Fibroblast of lung (primary cell): ENCODE data around the gene RGL2. TPM values are rescaled to one million over a fixed set of nuclear protein-coding genes. Genes with fewer than 3 reads are reported as not detected.

Experiments
- DNase-seq, 2 donors: peaks; one replicate each; pipeline versions ENCODE4 v3.0.0 to v3.0.0-alpha.2; 2010; ENCODE audit warnings: low read depth in 2 of 2
- H2AFZ ChIP-seq: 2 replicates; pipeline ENCODE4 v1.5.1; 2012; ENCODE audit warnings: low read length, control low read depth, inconsistent platforms
- H3K27ac ChIP-seq: 2 replicates; pipeline ENCODE4 v1.5.1; 2011; ENCODE audit warnings: low read length, control low read depth; ENCODE audit not compliant: insufficient read depth
- H3K27me3 ChIP-seq: 2 replicates; pipeline ENCODE4 v1.5.1; 2011; ENCODE audit warnings: mild to moderate bottlenecking, low read length; ENCODE audit not compliant: control insufficient read depth, insufficient read depth
- H3K36me3 ChIP-seq: 2 replicates; pipeline ENCODE4 v1.5.1; 2011; ENCODE audit warnings: low read length; ENCODE audit not compliant: control insufficient read depth, insufficient read depth
- H3K4me1 ChIP-seq: 2 replicates; pipeline ENCODE4 v1.5.1; 2011; ENCODE audit warnings: low read length; ENCODE audit not compliant: control insufficient read depth, insufficient read depth; ENCODE audit errors: extremely low read depth
- H3K4me2 ChIP-seq: 2 replicates; pipeline ENCODE4 v1.5.1; 2011; ENCODE audit warnings: low read length, control low read depth; ENCODE audit not compliant: insufficient read depth; ENCODE audit errors: extremely low read depth
- H3K4me3 ChIP-seq, 4 experiments: fragments of 200-600 bp in 1 of 4; sonication (generic) in 1 of 4; replicated peaks in 1 of 4; 2 replicates each; pipeline ENCODE4 v1.5.1; 2011 to 2016; ENCODE audit warnings: low read length in 4 of 4, low read depth in 3 of 4, mild to moderate bottlenecking in 3 of 4, control low read depth in 2 of 4, inconsistent platforms in 1 of 4, mixed read lengths in 1 of 4; ENCODE audit not compliant: insufficient read depth in 1 of 4; ENCODE audit errors: control extremely low read depth in 1 of 4
- H3K79me2 ChIP-seq: 2 replicates; pipeline ENCODE4 v1.5.1; 2012; ENCODE audit warnings: mild to moderate bottlenecking, low read length, inconsistent platforms; ENCODE audit not compliant: control insufficient read depth, insufficient read depth
- H3K9ac ChIP-seq: 2 replicates; pipeline ENCODE4 v1.5.1; 2011; ENCODE audit warnings: mild to moderate bottlenecking, low read length, control low read depth; ENCODE audit not compliant: insufficient read depth
- H3K9me3 ChIP-seq: 2 replicates; pipeline ENCODE4 v1.5.1; 2012; ENCODE audit warnings: low read depth, low read length; ENCODE audit not compliant: control insufficient read depth, insufficient read depth
- H4K20me1 ChIP-seq: 2 replicates; pipeline ENCODE4 v1.5.1; 2011; ENCODE audit warnings: low read length; ENCODE audit not compliant: control insufficient read depth, insufficient read depth; ENCODE audit errors: extremely low read depth
- EZH2 ChIP-seq: IDR thresholded peaks from 2 replicates; pipeline ENCODE4 v1.5.1; 2012; ENCODE audit warnings: low read length, control low read depth, mild to moderate bottlenecking; ENCODE audit errors: missing control alignments
- polyA plus RNA-seq, 2 donors: library from polyadenylated mRNA; depleted of rRNA in 1 of 2; stranded (reverse) in 1 of 2; unstranded in 1 of 2; fragments of >200 nt; gene quantifications; 2 replicates each; pipeline ENCODE4 v1.2.1, GENCODE V29; 2011 to 2012; ENCODE audit warnings: missing spikeins in 1 of 2
- total RNA-seq: library from RNA; depleted of rRNA; stranded (reverse); fragments of >200 nt; gene quantifications from 2 replicates; pipeline ENCODE4 v1.2.1, GENCODE V29; 2014
- TF ChIP-seq, protein P1 (sequence below), 2 donors: IDR thresholded peaks in 1 of 2; conservative IDR thresholded peaks in 1 of 2; 1 replicate in 1 of 2; 2 replicates in 1 of 2; pipeline ENCODE4 v1.5.1; 2011 to 2012; ENCODE audit warnings: low read length in 2 of 2, control low read depth in 1 of 2, inconsistent platforms in 1 of 2, low read depth in 1 of 2, mild to moderate bottlenecking in 1 of 2

RGL2 gene
- total and polyA plus RNA-seq, 2 donors (not counting 1 experiment from before 2014, with no cell fraction given), result 17.4 to 22.8 TPM

- Histone ChIP-seq H3K27me3 (no peaks in the 10 kb centered on the region), H3K4me2 (no peak overlapping the region), H3K79me2 (peaks cover 20% of the 10 kb centered on the region), H3K4me3 (no peak overlapping the region), H2AFZ (no peak overlapping the region), H3K9me3 (no peaks in the 10 kb centered on the region), H4K20me1 (no peaks in the 10 kb centered on the region), H3K27ac (no peak overlapping the region), H3K4me1 (no peaks in the 10 kb centered on the region), H3K36me3 (peaks cover 17% of the 10 kb centered on the region), H3K9ac (no peak overlapping the region)
- DNase-seq, result no peak
- TF ChIP-seq, protein P1, sequence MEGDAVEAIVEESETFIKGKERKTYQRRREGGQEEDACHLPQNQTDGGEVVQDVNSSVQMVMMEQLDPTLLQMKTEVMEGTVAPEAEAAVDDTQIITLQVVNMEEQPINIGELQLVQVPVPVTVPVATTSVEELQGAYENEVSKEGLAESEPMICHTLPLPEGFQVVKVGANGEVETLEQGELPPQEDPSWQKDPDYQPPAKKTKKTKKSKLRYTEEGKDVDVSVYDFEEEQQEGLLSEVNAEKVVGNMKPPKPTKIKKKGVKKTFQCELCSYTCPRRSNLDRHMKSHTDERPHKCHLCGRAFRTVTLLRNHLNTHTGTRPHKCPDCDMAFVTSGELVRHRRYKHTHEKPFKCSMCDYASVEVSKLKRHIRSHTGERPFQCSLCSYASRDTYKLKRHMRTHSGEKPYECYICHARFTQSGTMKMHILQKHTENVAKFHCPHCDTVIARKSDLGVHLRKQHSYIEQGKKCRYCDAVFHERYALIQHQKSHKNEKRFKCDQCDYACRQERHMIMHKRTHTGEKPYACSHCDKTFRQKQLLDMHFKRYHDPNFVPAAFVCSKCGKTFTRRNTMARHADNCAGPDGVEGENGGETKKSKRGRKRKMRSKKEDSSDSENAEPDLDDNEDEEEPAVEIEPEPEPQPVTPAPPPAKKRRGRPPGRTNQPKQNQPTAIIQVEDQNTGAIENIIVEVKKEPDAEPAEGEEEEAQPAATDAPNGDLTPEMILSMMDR (conservative IDR thresholded peaks at IDR 0.05 in 1 of 2, IDR thresholded peaks at IDR 0.05 in 1 of 2; ENCODE audit: low read depth in 1 of 2, low read length in 2 of 2), result no peak
- TF ChIP-seq EZH2, result no peak
Observed at GRCh38 chr6:33306356-33306755, 7.6 kb upstream of the RGL2 start.

DNA sequence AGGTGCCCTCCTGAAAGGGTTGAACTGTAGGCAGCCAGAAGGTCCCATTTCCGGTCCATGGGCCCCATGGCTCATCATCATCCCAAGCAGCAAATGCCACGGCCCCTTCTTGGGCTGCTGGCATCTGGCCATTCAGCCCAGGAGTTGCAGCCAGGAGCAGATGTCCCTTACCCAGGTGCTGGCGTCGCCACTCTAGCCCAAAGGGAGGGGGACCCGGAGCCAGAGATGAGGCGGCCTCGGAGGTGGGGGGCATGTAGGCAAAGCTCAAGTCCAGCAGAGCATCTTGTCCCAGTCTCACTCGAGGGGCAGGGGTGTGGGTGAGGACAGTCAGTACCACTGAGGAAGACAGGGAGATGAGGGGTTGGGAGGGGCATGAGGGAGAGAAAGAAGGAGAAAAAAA is 6.3 kb upstream of the RGL2 start:
- no peak for DNase-seq
- Histone ChIP-seq H3K79me2 (peaks cover 18% of the 10 kb centered on the region), H3K4me2 (no peak overlapping the region), H3K9ac (no peak overlapping the region), H2AFZ (no peak overlapping the region), H3K36me3 (peaks cover 17% of the 10 kb centered on the region), H4K20me1 (no peaks in the 10 kb centered on the region), H3K27me3 (no peaks in the 10 kb centered on the region), H3K4me1 (no peaks in the 10 kb centered on the region), H3K27ac (no peak overlapping the region), H3K4me3 (no peak overlapping the region), H3K9me3 (no peaks in the 10 kb centered on the region)
- no peak for TF ChIP-seq EZH2
- TF ChIP-seq, protein P1 (conservative IDR thresholded peaks at IDR 0.05 in 1 of 2, IDR thresholded peaks at IDR 0.05 in 1 of 2; ENCODE audit: low read depth in 1 of 2, low read length in 2 of 2), result no peak

DNA sequence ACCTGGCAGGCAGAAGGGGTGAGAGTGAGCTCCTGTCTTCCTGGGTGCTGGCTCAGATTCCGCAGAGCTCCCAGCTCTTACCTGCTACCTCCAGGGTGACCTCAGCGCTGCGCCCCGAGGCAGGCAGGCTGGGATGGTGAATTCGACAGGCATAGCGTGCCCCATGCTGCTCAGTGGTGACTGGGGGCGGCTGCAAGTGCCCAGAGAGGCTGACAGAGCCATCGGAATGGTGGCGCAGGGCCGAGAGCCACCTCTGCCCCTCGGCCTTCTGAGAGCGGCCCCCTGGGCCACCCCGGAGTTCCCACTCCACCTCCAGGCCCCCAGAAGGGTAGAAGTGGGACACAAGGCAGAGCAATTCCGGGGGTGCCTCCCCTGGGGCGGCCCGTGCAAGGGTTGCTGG is 5.5 kb upstream of the RGL2 start:
- H3K27me3 ChIP-seq, result no peaks in the 10 kb centered on the region
- H3K9ac ChIP-seq, result no peak overlapping the region
- H2AFZ ChIP-seq, result no peak overlapping the region
- no peaks in the 10 kb centered on the region for H3K9me3 ChIP-seq
- H3K79me2 ChIP-seq, result peaks cover 18% of the 10 kb centered on the region
- no peak overlapping the region for H3K27ac ChIP-seq
- H4K20me1 ChIP-seq, result no peaks in the 10 kb centered on the region
- no peaks in the 10 kb centered on the region for H3K4me1 ChIP-seq
- no peak for DNase-seq
- H3K36me3 ChIP-seq, result peaks cover 17% of the 10 kb centered on the region
- TF ChIP-seq, protein P1 (conservative IDR thresholded peaks at IDR 0.05 in 1 of 2, IDR thresholded peaks at IDR 0.05 in 1 of 2; ENCODE audit: low read depth in 1 of 2, low read length in 2 of 2), result no peak
- no peak for TF ChIP-seq EZH2
- no peak overlapping the region for H3K4me3 ChIP-seq
- H3K4me2 ChIP-seq, result no peak overlapping the region
